NCI-H2196 treated with DMSO at 0.1 percent for 48 hours (cell line): ENCODE measurements around the gene ALDH3B1.
A peak's percentile ranks its signal among the peaks of the same experiment; 100 is the strongest.

Experiments
- DNase-seq: peaks from one replicate; lab custom pipeline; 2025; ENCODE audit not compliant: unreplicated experiment; lab: John Stamatoyannopoulos, UW

Gene ALDH3B1

DNA sequence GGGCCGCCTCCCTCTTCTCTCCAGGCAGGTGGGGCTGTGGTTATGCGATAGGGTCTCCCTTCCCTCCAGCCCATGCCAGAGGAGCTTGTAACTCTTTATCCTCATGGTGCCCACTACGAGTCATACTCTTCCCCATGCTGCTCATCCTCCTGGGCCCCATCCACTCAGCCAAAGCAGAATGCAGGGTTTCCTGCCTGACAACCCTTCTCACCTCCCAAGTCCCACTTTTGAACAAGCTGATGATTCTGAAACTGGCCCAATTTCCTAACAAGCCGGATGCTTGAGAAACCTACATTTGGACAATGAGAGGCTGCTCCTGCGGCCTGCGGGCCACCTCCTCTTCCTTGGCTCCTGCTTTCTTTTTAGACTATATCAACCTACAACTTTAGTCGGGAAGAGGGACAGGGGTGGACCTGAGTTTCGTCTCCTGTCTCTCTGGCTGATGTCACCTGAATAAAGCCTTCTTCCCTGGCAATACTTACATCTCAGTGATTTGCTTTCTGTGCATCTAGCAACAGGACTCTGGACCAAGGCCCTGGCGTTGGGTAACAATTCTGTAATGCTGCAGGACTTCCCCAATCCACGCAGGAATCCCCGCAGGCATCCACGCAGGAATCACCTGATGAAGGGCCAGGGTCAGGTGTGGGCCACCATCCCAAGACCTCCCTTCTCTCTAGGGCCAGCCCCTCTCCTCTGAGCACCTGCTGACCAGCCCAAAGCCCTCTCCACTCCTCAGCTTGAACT lies 18.8 kb downstream of the ALDH3B1 start:
- no peak for DNase-seq

DNA sequence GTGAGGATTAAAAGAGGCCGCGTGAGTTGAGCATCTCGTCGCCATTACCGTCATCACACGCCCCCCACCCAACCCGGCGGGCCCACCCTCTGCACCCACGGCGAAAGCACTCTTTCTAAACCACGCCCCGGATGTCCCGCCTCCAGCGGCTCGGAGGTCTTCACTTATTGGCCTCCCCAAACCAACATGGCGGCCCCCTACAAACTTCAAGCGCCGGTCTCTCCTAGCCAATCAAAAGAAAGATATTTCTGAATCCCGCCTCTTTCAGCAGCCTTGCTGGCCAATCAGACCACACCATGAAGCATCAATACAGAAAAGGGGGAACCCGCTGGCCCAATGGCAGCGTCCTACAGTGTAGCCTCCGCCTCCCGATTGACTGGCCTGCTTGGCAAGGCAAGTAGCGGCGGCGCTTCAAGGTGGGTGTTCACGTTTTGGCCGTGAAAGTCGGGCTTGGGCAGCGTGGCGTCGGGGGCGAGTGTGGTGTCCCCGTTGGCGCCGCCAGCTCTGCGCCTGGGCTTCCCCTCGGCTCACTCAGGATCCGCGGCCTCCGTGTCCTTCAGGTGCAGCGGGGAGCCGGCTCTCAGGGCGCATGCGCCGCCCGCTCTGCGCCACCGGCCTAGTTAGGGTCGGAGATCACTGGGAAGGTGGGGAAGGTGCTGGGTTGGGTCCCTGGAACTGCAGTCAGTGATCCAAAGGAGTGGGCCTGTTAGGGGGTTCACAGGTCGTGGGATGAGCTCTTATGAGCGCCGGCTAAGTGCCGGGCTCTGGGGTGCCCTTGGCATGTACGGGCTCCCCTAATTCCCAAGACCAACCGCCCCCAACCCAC lies 20.4 kb downstream of the ALDH3B1 start, which contains the start of gene NDUFS8:
Gene NDUFS8, plus strand, starts transcription at position 364 of the 826 bp plus-strand sequence. CDS start 1,471 bp downstream, outside the sequence.
- DNase-seq = peak; percentile 99

DNA sequence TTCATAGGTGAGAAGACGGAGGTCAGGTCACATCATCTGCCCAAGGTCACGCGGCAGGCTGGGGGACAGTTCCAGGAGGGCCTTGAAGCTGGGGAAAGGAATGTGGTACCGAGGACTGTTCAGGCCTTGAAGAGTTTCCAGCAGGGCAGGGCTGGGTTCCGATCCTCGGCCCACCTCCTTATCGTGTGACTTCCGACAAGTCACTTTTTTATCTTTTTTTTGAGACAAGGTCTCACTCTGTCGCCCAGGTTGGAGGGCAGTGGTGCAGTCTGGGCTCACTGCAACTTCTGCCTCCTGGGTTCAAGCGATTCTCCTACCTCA lies 21.0 kb downstream of the ALDH3B1 start:
- DNase-seq = no peak

DNA sequence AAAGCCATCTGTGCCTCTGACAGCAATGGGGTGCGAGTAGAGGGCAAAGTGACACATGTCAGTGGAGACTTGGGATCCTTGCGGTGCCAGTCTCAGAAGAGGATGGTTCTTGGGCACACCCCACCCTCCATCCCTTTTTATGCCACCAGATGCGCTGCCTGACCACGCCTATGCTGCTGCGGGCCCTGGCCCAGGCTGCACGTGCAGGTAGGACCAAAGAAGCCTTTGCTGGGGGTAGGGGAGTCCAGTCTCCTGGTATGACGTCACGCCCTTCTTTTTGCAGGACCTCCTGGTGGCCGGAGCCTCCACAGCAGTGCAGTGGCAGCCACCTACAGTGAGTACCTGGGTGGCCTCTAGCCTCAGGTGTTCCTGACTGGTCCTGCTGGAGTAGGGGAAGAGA lies 21.9 kb downstream of the ALDH3B1 start:
- no peak for DNase-seq

DNA sequence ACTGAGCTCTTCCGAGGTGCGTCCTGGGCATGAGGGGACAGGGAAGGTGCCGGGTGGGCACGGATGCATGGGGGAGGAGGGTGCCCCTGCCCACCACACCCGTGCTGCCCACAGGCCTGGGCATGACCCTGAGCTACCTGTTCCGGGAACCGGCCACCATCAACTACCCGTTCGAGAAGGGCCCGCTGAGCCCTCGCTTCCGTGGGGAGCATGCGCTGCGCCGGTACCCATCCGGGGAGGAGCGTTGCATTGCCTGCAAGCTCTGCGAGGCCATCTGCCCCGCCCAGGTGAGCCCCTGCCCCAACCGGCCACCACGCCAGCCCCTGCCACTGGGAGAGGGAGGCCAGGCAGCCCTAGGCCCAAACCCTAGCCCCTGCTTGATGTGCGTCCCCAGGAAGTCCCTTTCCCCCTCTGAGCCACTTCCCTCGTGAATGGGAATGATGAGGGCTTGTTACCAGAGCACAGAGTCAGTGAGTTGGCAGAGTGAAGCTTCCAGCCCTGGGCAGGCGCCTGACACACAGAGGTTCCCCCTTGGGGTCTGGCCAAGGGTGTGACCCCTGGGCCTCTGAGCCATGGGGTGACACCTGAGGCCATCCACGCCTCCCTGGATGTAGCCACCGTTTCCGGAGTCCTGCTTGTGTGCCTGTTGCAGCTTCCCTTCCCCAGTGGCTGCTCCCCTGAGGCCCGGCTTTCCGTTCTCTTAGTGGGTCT lies 23.0 kb downstream of the ALDH3B1 start:
- DNase-seq = no peak

DNA sequence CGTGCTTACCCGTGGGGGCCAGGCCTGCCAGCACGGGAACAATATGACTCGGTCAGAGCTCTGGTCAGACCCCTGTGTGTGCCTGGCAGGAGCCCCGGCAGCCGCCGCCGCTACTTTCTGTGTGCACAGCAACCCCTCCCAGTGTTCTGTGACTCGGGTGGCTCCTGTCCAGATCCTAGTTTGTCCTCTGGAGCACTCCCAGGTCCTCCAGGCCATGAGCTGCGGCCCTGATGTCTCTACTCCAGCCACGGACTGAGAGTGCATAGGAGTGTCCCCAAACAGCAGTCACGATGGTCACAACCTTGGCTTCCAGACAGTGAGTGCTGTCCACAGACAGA lies 23.6 kb downstream of the ALDH3B1 start:
- no peak for DNase-seq

DNA sequence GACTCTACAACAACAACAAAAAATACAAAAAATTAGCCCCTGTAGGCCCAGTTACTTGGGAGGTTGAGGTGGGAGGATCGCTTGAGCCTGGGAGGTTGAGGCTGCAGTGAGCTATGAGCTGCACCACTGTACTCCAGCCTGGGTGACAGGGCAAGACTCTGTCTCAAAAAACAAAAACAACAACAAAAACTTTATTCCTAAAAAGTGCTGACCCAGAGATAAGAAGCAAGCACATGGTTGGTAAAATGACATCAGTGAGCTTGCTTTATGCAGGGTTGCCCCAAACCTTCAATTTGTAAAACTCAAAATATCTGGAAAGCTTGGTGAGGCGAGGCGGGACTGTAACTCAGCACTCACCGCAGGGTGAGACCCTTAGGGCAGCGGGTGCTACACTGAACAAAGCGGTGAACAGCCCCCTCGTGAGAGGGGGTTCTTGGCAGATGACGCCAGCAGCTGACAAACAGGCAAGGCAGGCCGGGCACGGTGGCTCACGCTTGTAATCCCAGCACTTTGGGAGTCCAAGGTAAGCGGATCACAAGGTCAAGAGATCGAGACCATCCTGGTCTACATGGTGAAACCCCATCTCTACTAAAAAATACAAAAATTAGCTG lies 25.2 kb downstream of the ALDH3B1 start:
- DNase-seq = no peak

DNA sequence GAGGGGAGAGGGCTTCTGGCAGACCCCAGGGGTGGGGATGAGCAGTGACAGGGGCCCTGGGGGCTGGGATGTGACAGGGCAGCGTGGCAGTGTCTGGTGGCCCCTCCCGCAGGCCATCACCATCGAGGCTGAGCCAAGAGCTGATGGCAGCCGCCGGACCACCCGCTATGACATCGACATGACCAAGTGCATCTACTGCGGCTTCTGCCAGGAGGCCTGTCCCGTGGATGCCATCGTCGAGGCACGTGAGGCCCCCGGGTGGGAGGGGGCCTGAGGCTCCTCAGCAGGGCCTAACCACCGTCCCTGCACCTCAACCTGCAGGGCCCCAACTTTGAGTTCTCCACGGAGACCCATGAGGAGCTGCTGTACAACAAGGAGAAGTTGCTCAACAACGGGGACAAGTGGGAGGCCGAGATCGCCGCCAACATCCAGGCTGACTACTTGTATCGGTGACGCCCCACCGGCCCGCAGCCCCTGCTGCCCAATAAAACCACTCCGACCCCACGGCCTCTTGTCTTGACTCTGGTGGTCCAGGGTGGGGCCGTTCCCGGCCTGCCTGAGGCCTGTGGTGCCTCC lies 26.1 kb downstream of the ALDH3B1 start:
- DNase-seq = no peak

DNA sequence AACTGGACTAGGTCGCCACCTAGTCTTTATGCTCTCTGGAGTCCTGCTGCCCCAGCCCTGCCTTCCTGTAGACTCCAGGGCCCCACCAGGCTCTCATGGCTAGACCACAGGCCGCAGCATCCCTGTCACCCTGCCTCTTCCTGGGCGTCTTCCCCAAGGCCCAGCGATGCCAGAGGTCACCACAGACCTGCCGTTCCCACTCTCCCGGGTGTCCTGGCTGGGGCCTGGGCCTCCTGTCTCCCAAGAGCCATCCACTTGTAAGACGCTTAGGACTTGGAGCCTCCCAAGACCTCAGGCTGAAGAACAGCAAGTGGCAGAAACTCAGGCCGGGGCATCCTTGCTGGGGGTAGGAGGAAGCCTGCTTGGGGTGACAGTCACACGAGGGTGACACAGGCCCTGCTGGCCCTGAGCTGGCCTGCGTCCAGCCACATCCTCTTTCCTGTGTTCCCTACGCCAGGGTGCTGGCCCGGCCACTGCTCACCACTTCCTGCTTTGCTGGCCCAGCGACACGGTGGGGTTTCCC lies 26.7 kb downstream of the ALDH3B1 start:
- DNase-seq = no peak

DNA sequence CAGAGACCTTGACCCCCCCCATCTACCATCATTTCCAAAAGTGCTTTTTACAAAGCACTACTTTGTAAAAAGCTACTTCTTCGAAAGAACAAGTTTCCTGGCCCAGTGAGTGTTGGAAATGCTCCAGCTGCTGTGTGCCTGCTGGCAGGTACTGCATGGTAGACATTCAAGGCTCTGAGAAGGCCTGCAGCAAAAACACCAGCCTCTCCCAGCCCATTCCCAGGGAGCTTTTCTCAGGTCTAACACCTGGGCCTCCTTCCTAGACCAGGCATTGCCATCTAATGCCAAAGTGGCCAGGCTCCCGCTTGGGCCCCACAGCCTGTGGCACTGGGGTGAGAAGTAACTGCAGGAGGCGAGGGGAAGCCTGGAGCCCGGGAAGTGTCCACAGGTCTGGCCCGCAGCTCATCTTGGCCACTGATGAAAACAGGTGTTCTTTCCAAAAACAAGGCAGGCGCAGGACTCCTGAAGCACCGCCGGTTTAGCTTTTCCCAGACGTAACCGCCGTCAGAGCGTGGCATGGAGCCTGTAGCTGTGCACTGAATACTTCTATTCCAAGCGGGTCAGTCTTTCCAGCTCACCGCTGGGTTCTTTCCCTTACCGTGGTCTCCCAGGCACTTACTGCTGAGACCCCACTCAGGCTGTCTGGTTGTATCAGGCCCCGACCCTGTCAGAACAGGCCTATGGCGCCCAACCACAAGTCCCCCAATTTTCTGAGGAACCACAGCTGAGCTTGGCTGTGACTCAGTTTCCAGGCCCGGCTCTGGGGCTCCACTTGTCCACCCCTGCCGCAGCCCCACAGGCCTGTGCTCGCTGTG lies 27.5 kb downstream of the ALDH3B1 start:
- DNase-seq = no peak

DNA sequence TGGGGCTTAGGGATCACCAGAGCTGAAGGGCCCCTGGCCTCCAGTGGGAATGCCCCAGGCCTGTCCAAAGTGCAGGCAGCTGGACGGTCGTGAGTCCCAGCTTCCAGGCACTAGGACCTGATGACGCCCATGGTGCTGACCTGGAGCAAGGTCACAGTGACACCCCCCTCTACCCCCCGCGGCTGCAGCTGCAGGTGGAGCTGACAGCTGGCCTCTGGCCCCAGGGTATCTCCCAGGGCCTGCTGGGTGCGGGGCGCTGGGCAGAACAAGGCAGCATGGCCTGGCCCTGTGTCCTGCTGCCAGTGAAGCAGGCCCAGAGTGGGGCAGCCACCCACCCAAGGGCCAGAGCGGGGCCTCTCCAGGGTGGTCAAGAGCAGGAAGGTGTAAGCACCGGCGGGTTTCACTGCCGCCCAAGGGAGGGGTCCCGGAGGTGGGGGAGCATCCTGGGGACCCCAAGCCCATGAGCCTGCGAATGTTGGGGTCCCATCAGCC lies 28.1 kb downstream of the ALDH3B1 start:
- peak; percentile 6 for DNase-seq

DNA sequence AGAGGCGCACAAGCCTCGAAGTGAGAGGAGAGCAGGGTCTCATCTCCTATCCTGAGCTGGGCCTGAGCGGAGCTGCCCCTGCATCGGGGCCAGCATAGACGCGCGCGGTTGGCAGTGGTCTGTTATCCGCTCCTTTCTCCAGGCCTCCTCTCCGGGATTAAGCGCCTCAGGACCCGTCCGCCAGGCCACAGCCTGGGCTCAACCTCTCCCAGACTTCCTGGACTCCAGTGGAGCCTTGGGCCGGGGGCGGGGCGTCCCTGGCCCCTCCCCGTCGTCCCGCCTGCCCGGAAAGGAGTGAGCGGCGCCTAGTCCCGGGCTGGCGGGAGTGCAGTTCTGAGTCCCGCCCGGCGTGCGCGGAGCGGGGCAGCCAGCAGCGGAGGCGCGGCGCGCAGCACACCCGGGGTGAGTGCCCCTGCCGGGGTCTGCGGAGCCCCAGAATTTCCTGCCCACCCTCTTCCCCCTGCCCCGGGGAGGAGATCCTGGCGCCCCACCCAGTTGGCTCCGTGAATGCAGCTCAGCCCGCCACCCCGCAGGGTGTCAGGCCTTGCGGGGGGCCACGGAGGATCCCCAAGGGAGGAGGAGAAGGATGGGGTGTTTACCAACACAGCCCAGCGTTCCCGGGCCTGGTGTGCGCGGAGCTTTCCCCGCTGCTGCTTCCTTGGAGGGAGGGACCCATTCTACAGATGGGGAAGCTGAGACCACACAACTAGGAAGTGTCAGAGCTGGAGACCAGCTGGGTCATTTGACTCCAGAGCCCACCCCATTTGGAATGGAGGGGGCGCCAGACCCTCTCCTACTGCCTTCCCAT lies 28.8 kb downstream of the ALDH3B1 start, which contains the start of gene TCIRG1:
Gene TCIRG1, plus strand, starts transcription at position 308 of the 808 bp plus-strand sequence. CDS start 2,247 bp downstream, outside the sequence.
- DNase-seq = no peak

DNA sequence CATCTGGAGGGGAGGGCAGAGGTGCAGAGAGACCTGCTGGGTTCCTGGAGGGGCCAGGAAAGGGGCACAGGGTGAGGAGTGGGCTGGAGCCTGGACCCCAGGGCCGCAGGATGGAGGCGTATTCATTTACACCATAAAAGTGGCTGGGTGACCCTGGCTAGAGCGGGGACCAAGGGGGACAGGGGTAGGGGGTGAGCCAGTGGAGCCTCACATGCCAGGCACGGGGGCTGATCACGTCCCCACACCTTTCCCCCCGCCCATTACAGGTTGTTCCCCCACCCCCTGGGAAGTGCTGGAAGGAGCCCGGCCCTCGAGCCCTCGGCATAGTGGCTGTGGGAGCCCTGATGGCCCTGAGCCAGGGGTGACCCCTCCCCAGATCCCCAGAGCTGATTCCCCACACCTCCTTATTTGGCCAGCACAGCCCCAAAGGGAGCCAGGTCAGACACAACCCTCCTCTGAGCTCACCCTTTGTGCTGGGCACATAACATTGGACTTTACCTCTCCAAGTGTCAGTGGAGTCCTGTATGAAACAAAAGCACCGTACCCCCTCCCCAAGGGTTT lies 29.5 kb downstream of the ALDH3B1 start:
- no peak for DNase-seq

DNA sequence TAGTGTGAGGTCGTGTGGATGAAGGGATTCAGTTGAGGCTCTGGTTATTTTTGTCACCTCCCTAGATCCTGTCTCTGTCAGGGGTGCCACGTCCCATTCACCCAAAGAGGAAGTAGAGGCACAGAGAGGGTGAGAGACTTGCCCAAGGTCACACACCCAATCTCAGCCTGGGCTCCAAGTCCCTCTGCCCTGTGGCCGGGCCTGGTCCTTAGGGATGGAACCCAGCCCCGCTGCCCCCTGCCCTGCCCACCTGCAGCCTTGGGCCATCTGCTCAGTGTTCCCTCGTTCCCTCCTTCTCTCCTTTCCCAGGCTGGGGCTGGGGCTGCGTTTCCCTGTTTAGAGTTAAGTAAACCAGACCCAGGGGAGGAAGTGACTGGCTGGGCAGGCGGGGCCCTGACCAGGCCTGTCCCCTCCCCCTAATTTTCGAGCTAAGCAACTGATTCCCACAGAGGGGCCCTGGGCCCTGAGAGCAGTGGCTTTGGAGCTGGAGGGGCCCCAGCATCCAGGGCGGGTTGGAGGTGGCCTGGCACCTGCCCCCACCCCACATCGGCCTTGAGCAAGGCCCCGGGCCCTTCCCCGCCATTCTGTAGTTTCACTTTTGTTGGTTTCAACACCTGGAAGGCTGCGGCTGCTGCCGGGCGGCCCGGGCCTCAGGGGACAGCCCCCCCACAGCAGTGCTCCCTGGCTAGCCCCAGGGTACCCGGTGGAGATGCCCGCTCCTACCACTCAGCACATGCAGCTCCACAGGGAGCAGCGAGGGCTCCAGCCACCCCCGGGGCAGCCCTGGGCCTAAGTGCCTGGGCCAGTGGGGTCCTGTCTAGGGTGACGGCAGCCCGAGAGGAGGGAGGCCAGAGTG lies 30.2 kb downstream of the ALDH3B1 start:
- DNase-seq = no peak

DNA sequence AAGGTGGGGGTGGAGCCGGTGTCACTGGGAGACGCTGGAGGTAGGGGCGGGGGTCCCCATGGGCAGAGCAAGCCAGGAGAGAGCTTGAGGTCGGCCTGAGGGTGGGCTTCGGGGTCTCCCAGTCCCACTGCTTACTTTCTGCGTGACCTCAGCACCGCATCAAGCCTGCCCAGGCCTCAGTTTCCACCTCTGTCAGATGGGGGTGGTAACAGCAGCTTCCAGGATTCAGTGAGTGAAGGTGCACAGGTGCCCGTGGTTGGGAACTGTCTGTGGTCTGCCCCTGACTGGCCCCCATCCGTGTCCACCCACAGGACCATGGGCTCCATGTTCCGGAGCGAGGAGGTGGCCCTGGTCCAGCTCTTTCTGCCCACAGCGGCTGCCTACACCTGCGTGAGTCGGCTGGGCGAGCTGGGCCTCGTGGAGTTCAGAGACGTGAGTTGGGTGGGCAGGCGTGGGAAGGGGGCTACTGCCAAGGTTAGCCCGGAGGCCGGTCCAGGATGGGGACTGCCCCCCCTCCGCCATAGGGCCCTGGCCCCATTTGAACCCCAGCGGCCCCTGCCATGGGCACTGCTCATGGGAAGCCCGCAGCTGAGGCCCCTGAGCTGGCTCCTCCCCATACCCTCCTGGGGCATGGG lies 30.9 kb downstream of the ALDH3B1 start:
- DNase-seq = no peak

DNA sequence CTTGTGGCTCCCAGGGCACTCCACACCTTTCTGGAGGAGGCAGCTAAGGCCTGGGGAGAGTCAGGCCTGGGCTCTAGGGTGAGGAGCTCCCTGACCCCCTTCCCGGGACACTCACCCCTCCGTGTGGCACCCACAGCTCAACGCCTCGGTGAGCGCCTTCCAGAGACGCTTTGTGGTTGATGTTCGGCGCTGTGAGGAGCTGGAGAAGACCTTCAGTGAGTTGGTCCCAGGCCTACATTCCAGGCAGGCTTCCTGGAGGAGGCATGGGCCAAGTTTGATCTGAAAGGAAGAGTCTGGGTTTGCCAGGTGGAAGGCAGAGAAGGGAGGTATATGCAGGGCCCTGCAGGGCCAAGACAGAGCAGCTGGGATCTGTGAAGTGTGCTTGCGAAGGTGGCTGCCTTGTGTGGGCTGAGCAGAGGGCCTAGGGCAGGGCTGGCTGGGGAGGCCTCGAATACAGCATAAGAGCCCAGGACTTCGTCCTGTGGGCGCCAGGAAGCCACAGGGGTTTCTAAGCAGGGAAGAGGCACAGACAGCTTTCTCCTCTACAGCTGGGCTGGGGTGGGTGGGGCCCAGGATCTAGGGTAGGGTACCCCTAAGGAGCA lies 31.6 kb downstream of the ALDH3B1 start:
- no peak for DNase-seq
